Hematopoietic multipotent progenitor cell (in vitro differentiated cells): Measurements from ENCODE around the gene LGR5. TPM values are rescaled to one million over a fixed set of nuclear protein-coding genes. Genes with fewer than 3 reads are reported as not detected.
A peak's percentile ranks its signal among the peaks of the same experiment; 100 is the strongest.

Source experiments
- DNase-seq, 3 donors: peaks; one replicate each; pipeline ENCODE4 v3.0.0-alpha.2; 2011 to 2015; ENCODE audit warnings: low read depth in 2 of 3, low spot score in 2 of 3
- total RNA-seq: library from RNA; depleted of rRNA; stranded (reverse); fragments of >200 nt; gene quantifications from one replicate; pipeline ENCODE4 v1.2.3, GENCODE V29; 2012

The LGR5 gene
- total RNA-seq, 1 donor = under 0.01 TPM

DNA sequence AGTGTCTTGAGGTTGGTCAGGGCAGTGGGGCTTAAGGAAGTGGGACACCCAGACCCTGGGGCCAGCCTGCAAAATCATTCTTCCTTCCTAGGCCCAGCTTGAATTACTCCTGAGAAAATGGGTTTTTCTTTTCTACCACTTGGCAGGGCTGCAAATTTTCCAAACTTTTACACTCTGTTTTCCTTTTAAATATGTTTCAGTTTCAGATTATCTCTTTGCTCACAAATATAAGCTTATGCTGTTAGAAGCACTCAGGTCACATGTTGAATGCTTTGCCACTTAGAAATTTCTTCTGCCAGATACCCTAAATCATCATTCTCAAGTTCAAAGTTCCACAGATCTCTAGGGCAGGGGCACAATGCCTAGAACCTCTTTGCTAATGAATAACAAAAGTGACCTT is 2.9 kb upstream of the LGR5 start:
- DNase-seq = no peak

DNA sequence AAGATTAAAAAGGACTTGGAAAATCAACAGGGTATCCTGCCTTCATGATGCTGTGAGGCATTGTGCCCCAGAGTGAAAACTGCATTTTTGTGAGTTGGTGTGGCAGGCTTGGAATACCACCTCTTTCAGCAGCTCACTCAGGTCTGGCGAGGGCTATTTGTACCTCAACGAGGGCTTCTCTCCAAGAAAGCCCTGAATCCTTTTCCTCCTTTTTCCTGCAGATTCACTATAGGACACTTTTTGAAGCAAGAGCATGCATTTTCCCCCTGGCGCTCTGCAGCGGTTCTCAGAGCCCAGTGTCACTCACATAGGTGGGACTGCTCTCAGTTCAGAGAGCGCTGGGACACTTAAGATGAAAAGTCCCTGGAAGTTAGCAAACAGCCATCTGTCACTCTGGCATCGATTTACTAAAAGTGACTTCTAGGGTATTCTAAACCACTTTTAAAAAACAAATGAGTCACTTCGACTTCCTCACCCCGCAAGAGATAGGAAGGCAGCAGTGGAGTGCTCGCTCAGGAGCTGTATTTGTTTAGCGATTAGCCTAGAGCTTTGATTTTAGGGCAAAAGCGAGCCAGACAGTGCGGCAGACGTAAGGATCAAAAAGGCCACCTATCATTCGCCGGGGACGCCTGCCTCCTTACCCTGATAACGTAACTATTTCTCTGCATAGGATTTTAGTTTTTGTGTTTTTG is 782 bp upstream of the LGR5 start:
- peak in 2 of 3 donors; percentile 28 to 48 for DNase-seq

GRCh38 chr12:71439362-71439612 is 311 bp upstream of the LGR5 start:
- DNase-seq = no peak

DNA sequence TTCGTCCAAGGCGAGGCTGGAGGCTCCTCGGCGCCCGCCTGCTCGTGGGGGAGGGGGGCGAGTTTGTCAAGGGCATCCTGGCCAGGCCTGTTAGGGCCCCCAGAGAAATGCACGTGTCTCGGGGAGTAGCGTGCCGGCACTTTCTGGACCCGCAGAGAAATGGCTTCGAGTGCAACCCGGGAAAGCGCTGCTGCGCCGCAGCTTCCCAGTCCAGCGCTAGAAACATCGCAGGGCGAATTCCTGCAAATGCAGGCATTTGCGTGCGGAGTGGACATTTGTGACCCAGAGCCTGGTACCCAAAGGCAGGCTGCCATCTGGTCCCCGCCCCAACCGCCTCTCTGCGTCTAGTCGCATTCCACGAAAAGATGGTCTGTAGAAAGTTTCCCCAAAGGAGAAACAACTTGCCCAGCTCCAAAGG is 756 bp downstream of the LGR5 start:
- no peak for DNase-seq

GRCh38 chr12:71440763-71441748 is 1.5 kb downstream of the LGR5 start:
- DNase-seq = peak in 2 of 3 donors; percentile 54 to 68

- no peak for DNase-seq
Measured at GRCh38 chr12:71441836-71442566, 2.4 kb downstream of the LGR5 start.

DNA sequence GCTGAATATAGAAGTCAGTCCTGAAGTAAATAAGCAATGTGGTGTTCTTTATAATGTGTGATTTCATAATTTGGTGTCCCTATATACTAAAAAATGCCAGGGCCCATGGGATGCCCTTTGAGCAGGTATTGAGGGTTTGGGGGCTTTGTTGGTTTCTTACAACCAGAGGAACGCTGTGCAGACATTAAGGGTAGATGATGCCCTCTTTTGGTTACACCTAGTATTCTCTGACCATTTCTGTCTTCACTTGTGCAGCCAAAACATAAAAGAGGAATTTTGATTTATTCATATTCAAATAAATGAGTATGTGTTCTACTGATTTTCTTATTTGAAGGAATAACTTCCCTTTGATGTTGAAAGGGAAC is 3.0 kb downstream of the LGR5 start:
- DNase-seq = no peak

DNA sequence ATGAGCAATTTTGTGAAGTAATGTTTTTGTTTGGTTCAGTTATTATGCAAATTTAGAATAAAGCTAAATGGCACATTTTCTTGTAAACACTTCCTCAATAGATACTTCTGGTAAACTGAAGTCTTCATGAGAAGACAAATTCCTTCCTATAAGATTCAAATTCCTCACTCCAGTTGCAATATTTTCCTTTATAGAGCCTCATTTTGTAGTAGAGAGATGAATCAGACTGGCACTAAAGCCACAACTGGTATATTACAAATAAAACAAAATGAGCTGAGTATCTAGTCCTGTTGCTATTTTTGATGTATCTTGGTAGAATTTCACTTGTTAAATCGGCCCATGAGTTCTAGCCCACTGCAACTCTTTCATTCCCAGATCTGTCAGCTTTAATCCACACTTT is 5.5 kb downstream of the LGR5 start:
- no peak for DNase-seq

- DNase-seq = no peak
Measured at GRCh38 chr12:71447691-71448132, 8.1 kb downstream of the LGR5 start.

GRCh38 chr12:71448150-71448581 is 8.6 kb downstream of the LGR5 start:
- no peak for DNase-seq

GRCh38 chr12:71449373-71450070 is 9.9 kb downstream of the LGR5 start:
- DNase-seq = no peak

- DNase-seq = no peak
Measured at GRCh38 chr12:71452006-71452405, 12.4 kb downstream of the LGR5 start.

DNA sequence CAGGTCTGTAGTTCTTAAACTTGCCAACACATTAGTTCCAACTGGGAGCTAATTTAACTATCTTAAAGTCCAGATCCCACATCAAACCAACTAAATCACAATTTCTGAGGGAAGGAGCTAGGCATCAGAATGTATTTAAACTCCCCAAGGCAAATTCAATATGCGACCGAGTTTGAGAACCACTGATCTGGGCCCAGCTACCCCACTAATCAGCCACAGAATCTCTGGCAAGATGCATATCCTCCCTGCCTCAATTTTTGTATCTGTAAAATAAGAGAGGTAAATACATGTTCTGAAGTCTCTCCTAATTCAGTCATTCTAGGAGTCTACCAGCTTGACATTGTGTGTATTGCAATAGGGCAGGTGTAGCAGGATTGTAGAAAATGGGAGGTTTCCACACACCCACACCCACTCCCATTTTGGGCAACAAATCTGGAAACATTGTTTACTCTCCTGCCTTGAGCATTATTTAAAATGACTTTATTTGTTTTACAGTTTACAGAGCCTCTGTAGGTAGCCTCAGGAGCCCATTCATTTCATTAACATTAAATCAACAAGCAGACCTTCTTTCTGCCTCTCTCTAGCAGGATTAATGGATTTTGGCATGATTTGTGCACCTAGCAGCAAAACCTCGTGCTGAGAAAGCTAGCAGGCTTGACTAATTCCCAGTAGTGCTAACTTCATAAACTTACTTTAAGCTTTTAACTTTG is 15.6 kb downstream of the LGR5 start:
- no peak for DNase-seq

GRCh38 chr12:71456316-71456715 is 16.7 kb downstream of the LGR5 start:
- DNase-seq = no peak

DNA sequence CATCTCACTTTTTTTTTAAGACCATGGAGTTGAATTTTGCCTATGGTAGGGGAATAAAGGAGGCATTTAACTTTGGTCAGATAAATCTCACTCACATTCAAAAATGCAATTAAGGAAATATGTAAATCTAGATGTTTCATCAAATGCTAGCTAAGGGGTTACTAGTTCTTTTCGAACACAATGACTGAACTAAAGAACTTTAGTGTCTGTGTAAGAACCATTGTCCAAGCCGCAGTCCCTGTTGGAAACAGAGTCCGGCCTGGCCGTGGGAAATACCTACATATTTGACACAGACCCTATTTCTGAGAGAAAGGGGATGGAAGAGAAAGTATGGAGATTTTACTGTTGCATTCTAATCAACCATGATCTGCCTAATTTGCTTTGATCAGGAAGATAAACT is 17.4 kb downstream of the LGR5 start:
- no peak for DNase-seq

DNA sequence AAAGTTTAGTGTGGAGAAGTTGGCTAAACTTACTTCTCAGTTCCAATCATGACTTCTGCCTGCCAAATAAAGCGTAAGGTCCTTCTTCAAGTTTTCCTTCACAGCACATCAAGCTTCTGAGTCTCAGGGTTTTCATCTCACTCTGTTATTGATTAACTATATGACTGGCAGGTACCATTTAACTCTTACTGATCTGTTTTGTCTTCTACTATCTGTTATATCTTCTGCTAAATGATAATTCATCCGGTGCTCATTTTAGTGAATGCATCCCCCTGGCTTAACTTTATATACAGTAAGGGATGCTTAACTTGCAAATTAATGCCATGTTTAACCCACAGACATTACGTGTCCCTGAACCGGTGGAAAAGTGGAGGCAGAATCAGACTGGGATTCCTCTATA is 20.7 kb downstream of the LGR5 start:
- DNase-seq = no peak

DNA sequence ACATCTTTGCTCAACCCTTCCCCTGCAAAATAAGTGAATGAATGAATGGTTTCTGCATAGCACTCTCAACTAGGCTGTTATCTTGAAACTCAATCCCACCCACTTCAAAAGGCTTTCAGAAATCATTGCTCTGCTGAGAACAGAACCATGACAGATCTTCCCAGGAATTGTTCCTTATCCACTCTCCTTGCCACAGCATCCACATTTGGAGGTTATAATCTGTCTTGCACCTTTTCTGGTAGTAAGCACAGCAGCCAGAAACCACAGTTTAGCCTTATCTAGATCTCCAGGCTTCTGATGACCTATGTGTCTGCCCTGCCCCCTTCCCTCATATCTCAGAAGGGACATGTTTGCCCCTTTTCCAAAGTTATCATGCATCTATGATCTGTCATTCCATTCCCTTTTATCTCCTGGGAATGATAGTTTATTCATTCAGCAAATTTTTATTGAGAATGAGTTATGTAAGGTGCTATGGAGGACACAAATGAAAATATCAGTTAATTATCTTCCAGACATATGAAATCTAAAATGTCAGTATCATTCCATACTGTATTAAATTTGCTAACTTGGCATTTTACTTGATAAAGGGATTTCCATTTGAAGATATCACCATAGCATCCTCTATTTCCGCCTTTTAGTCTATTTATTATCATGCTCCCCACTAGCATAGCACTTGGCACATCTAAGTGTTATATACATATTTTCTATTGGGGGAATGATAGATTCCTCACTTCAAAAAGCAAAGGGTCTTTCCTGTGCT is 21.4 kb downstream of the LGR5 start:
- no peak for DNase-seq

DNA sequence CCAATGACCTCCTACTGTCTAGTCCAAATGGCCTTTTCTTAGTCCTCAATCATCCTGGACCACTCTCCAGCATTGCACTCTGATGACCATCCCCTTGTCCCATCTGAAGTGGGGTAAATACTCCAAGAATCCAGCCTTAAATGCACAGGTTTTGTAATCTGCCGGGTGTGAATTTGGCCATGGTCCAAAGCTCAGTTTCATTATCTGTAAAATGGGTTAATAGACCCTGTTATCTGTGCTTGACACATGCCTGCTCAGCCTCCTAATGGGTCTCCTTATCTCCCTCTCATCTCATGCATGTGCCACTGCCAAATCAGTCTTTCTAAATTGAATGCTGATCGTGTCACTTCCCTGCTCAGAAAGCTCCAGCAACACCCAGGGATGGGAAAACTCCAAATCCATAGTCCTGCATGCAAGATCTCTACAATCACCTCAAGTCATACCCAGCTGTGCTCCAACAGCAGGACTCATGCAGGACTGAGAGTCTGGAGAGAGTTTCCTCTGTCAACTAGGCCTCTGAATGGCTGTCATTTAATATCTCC is 22.3 kb downstream of the LGR5 start:
- no peak for DNase-seq

- no peak for DNase-seq
Measured at GRCh38 chr12:71465796-71466195, 26.2 kb downstream of the LGR5 start.
